HEK293T (cell line): ENCODE results near the gene DIO1.

Experiments used
- FOXA1 ChIP-seq: fragments of 450-650 bp; IDR thresholded peaks from 2 replicates; pipeline ENCODE4 v1.6.1; 2016; ENCODE audit warnings: mild to moderate bottlenecking
- FOXK2 ChIP-seq: fragments of 450-650 bp; IDR thresholded peaks from 2 replicates; pipeline ENCODE4 v1.6.1; 2016; ENCODE audit warnings: mild to moderate bottlenecking
- FOXM1 ChIP-seq: fragments of 450-650 bp; IDR thresholded peaks from 2 replicates; pipeline ENCODE4 v1.6.1; 2017; ENCODE audit warnings: mild to moderate bottlenecking, borderline replicate concordance
- L3MBTL2 ChIP-seq: fragments of 450-650 bp; conservative IDR thresholded peaks from 2 replicates; pipeline ENCODE4 v1.6.1; 2016; ENCODE audit warnings: mild to moderate bottlenecking
- SP1 ChIP-seq: fragments of 450-650 bp; IDR thresholded peaks from 2 replicates; pipeline ENCODE4 v1.6.1; 2017
- ZNF384 ChIP-seq: fragments of 450-650 bp; IDR thresholded peaks from 2 replicates; pipeline ENCODE4 v1.6.1; 2016
- TF ChIP-seq, protein P1 (sequence below): fragments of 450-650 bp; IDR thresholded peaks from 2 replicates; pipeline ENCODE4 v1.6.1; 2016

DNA sequence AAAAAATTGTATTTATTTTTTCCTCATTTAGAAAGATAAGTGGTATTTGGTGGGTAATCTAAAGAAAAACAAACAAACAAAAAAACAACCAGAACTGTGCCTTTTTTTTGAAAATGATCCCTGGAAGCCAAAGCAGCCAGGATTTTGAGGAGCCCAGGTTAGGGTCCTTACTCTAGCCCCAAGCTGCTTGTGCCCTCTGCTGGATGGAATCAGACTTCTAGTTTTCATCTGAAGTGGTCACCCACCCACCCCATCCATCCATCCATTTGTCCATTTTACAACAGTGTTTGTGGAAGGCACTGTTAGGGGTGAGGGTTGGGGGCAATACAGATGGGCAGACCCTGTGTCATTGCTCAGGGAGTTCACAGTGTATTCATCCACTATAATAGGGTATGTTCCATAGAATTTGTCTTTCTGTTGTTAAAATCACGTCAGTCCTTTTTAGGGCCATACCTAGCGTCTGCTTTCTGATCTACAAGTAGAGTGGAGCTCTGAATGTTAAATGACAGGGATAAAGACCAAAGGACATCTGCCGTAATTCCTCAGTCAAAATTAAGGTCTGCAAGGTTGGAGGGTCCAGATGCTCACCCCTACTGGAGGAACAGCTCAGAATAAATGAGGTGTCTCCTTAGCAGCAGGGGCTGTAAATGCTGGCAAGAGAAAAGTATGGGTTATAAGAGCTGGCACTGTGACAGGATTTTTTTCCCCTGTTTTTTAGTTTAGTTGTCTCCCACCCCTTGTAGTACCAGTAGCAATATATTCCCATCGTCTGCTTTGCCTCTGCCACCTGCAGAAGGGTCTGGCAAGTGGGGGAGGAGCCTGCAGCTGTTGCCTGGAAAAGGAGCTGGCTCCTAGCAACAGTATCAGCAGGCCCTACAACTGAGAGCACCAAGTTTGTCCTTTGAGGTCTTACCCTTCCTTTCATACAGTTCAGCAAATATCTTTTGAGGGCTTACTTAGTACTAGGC, 55.3 kb downstream of the DIO1 start:
- TF ChIP-seq SP1 (no peak), ZNF384 (no peak), FOXK2 (no peak), FOXM1 (no peak), FOXA1 (no peak), L3MBTL2 (no peak)
- TF ChIP-seq, protein P1, sequence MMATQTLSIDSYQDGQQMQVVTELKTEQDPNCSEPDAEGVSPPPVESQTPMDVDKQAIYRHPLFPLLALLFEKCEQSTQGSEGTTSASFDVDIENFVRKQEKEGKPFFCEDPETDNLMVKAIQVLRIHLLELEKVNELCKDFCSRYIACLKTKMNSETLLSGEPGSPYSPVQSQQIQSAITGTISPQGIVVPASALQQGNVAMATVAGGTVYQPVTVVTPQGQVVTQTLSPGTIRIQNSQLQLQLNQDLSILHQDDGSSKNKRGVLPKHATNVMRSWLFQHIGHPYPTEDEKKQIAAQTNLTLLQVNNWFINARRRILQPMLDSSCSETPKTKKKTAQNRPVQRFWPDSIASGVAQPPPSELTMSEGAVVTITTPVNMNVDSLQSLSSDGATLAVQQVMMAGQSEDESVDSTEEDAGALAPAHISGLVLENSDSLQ, result no peak
